ENCODE measurements around the gene NUAK2. TPM values are rescaled to one million over a fixed set of nuclear protein-coding genes. Genes with fewer than 3 reads are reported as not detected.
"Not testable (repeated sequence)": the region's sequence is repeated elsewhere in the genome, so short reads cannot be mapped to it uniquely, and the experiment has no call there.

The NUAK2 gene
- total RNA-seq, 1 experiment from 2014 or later, result 3.9 TPM

GRCh38 chr1:205301205-205301821 lies 20.2 kb downstream of the NUAK2 start:
- peak overlapping the region; percentile 23 for H2AFZ ChIP-seq
- H3F3A ChIP-seq (ENCODE audit: insufficient read depth, low read depth), result peaks cover 24% of the 10 kb centered on the region; the same call in 1 of the 2 replicates
- H4K20me1 ChIP-seq (ENCODE audit: insufficient read depth), result no peaks in the 10 kb centered on the region
- intact Hi-C loops (cut with micrococcal nuclease; ENCODE audit: unreplicated experiment), result loop anchor here (1.0 kb wide), 3 partner anchors 16 to 27 kb away; no protein-coding TSS in a partner anchor
- no peaks in the 10 kb centered on the region for H3K27me3 ChIP-seq (ENCODE audit: insufficient read depth, low read depth)
- DNase-seq, result peak; percentile 78 to 85
- no peaks in the 10 kb centered on the region for H3K79me2 ChIP-seq (ENCODE audit: low read depth)
- H3K4me3 ChIP-seq, result peak overlapping the region; percentile 15; the same call in 1 of the 2 replicates
- H3K9me2 ChIP-seq (ENCODE audit: insufficient read depth), result no peaks in the 10 kb centered on the region
- ChIA-PET CTCF (interaction anchor here (0.7 to 1.5 kb wide), 3 partner anchors 16 to 23 kb away, joined by 3 to 12 read pairs (median 4); no protein-coding TSS in a partner anchor), POLR2A (ENCODE audit: unreplicated experiment) (interaction anchor here (0.5 to 1.0 kb wide), 3 partner anchors 16 to 593 kb away, joined by 5 to 13 read pairs (median 10); no protein-coding TSS in a partner anchor)
- H3K9me3 ChIP-seq (ENCODE audit: insufficient read depth, low read depth), result no peaks in the 10 kb centered on the region
- TF ChIP-seq CTCF (conservative IDR thresholded peaks at IDR 0.05) (no peak), EZH2 (IDR thresholded peaks at IDR 0.05; ENCODE audit: low read depth) (no peak)
- peaks cover 51% of the 10 kb centered on the region for H3K4me1 ChIP-seq (replicated peaks; ENCODE audit: insufficient read depth)
- BruUV-seq (replicated peaks), result no TSS peak
- no peaks in the 10 kb centered on the region for H3K36me3 ChIP-seq (ENCODE audit: low read depth)
- H3K4me2 ChIP-seq, result peak overlapping the region; percentile 66
- H3K27ac ChIP-seq, result peak overlapping the region; percentile 68

GRCh38 chr1:205300149-205300548 lies 21.4 kb downstream of the NUAK2 start:
- Histone ChIP-seq H3K9me3 (ENCODE audit: insufficient read depth, low read depth) (no peaks in the 10 kb centered on the region), H3K4me1 (replicated peaks; ENCODE audit: insufficient read depth) (peaks cover 63% of the 10 kb centered on the region), H2AFZ (no peak overlapping the region), H4K20me1 (ENCODE audit: insufficient read depth) (no peaks in the 10 kb centered on the region), H3K9me2 (ENCODE audit: insufficient read depth) (no peaks in the 10 kb centered on the region), H3K4me3 (no peak overlapping the region), H3K27ac (peak overlapping the region; percentile 68; the same call in 1 of the 2 replicates), H3K36me3 (ENCODE audit: low read depth) (no peaks in the 10 kb centered on the region), H3F3A (ENCODE audit: insufficient read depth, low read depth) (peaks cover 32% of the 10 kb centered on the region; the same call in 1 of the 2 replicates), H3K27me3 (ENCODE audit: insufficient read depth, low read depth) (no peaks in the 10 kb centered on the region), H3K4me2 (peak overlapping the region; percentile 66; the same call in 1 of the 2 replicates), H3K79me2 (ENCODE audit: low read depth) (no peaks in the 10 kb centered on the region)
- no TSS peak for BruUV-seq (replicated peaks)
- ChIA-PET CTCF (interaction anchor here (0.6 to 1.5 kb wide), 5 partner anchors 8 to 677 kb away, joined by 3 to 17 read pairs (median 4); no protein-coding TSS in a partner anchor), POLR2A (ENCODE audit: unreplicated experiment) (no interaction called here)
- intact Hi-C loops (cut with micrococcal nuclease; ENCODE audit: unreplicated experiment), result no loop called here
- no peak for DNase-seq
- TF ChIP-seq CTCF (conservative IDR thresholded peaks at IDR 0.05) (no peak), EZH2 (IDR thresholded peaks at IDR 0.05; ENCODE audit: low read depth) (no peak)

- TF ChIP-seq EZH2 (IDR thresholded peaks at IDR 0.05; ENCODE audit: low read depth) (no peak), CTCF (conservative IDR thresholded peaks at IDR 0.05) (no peak)
- no peak overlapping the region for H3K4me3 ChIP-seq
- H3K4me2 ChIP-seq, result peak overlapping the region; percentile 58
- DNase-seq, result peak; percentile 79 to 84
- H3F3A ChIP-seq (ENCODE audit: insufficient read depth, low read depth), result peaks cover 43% of the 10 kb centered on the region; the same call in 1 of the 2 replicates
- H3K27ac ChIP-seq, result peak overlapping the region; percentile 61
- ChIA-PET POLR2A (ENCODE audit: unreplicated experiment) (interaction anchor here (0.5 to 0.6 kb wide), 3 partner anchors 16 to 1069 kb away, joined by 4 to 7 read pairs (median 5); no protein-coding TSS in a partner anchor), CTCF (interaction anchor here (0.6 to 1.0 kb wide), 3 partner anchors 10 to 25 kb away, joined by 4 to 5 read pairs (median 4); no protein-coding TSS in a partner anchor)
- peaks cover 80% of the 10 kb centered on the region for H3K4me1 ChIP-seq (replicated peaks; ENCODE audit: insufficient read depth)
- no peaks in the 10 kb centered on the region for H3K27me3 ChIP-seq (ENCODE audit: insufficient read depth, low read depth)
- H4K20me1 ChIP-seq (ENCODE audit: insufficient read depth), result no peaks in the 10 kb centered on the region
- intact Hi-C loops (cut with micrococcal nuclease; ENCODE audit: unreplicated experiment), result no loop called here
- H3K9me2 ChIP-seq (ENCODE audit: insufficient read depth), result no peaks in the 10 kb centered on the region
- no TSS peak for BruUV-seq (replicated peaks)
- no peaks in the 10 kb centered on the region for H3K36me3 ChIP-seq (ENCODE audit: low read depth)
- H3K79me2 ChIP-seq (ENCODE audit: low read depth), result no peaks in the 10 kb centered on the region
- H3K9me3 ChIP-seq (ENCODE audit: insufficient read depth, low read depth), result no peaks in the 10 kb centered on the region
- H2AFZ ChIP-seq, result no peak overlapping the region; the same call in 1 of the 2 replicates
These were observed 23.2 kb downstream of the NUAK2 start for GRCh38 chr1:205298191-205298994.

- ChIA-PET CTCF (interaction anchor here (0.6 kb wide), 1 partner anchor 9 kb away, joined by 4 read pairs; no protein-coding TSS in a partner anchor), POLR2A (ENCODE audit: unreplicated experiment) (interaction anchor here (0.5 to 0.6 kb wide), 3 partner anchors 17 to 1068 kb away, joined by 4 to 7 read pairs (median 5); no protein-coding TSS in a partner anchor)
- peaks cover 85% of the 10 kb centered on the region for H3K4me1 ChIP-seq (replicated peaks; ENCODE audit: insufficient read depth)
- H3K9me2 ChIP-seq (ENCODE audit: insufficient read depth); H4K20me1 ChIP-seq (ENCODE audit: insufficient read depth); intact Hi-C loops (cut with micrococcal nuclease; ENCODE audit: unreplicated experiment); H3K27me3 ChIP-seq (ENCODE audit: insufficient read depth, low read depth); H2AFZ ChIP-seq; DNase-seq; H3K9me3 ChIP-seq (ENCODE audit: insufficient read depth, low read depth); BruUV-seq (replicated peaks); H3K79me2 ChIP-seq (ENCODE audit: low read depth); H3K36me3 ChIP-seq (ENCODE audit: low read depth); H3K4me3 ChIP-seq: not testable (repeated sequence)
- peak overlapping the region; percentile 61 for H3K27ac ChIP-seq
- H3K4me2 ChIP-seq, result peak overlapping the region; percentile 58
- peaks cover 43% of the 10 kb centered on the region; the same call in 1 of the 2 replicates for H3F3A ChIP-seq (ENCODE audit: insufficient read depth, low read depth)
These were observed 23.9 kb downstream of the NUAK2 start for GRCh38 chr1:205297546-205298177.

All from PC-9 (cell line).